HEK293 (cell line): ENCODE results near the gene DENND11.

Experiments used
- CTCF ChIA-PET: fragments of 350-600 bp; formaldehyde crosslinking; extraction: SDS; loops from one replicate; lab custom pipeline; 2021; ENCODE audit warnings: antibody characterized with exemption; lab: Yijun Ruan, JAX
- POLR2A ChIA-PET: fragments of 300-600 bp; formaldehyde crosslinking; extraction: SDS; loops from one replicate; lab custom pipeline; 2020; ENCODE audit warnings: antibody characterized with exemption, inconsistent platforms; lab: Yijun Ruan, JAX
- H3K27ac ChIP-seq: fragments of 200-500 bp; sonication (Bioruptor generic); 2 replicates; pipeline ENCODE4 v1.5.1; 2014; ENCODE audit warnings: low read depth, low read length, control low read depth, inconsistent platforms; ENCODE audit errors: extremely low read depth
- H3K36me3 ChIP-seq, 2 experiments: fragments of 200-500 bp in 1 of 2; sonication (Bioruptor generic) in 1 of 2; 1 replicate in 1 of 2; 2 replicates in 1 of 2; pipeline ENCODE4 v1.5.1; 2014 to 2017; ENCODE audit warnings: inconsistent platforms in 2 of 2, low read length in 2 of 2; ENCODE audit not compliant: control insufficient read depth in 2 of 2, insufficient read depth in 1 of 2
- H3K4me1 ChIP-seq: fragments of 200-500 bp; sonication (Bioruptor generic); 2 replicates; pipeline ENCODE4 v1.5.1; 2014; ENCODE audit warnings: mild to moderate bottlenecking, low read length, inconsistent platforms; ENCODE audit not compliant: control insufficient read depth, insufficient read depth
- H3K4me3 ChIP-seq: 2 replicates; pipeline ENCODE4 v1.5.1; 2011; ENCODE audit warnings: low read depth, mild to moderate bottlenecking, control low read depth, low read length, moderate library complexity
- H3K9me3 ChIP-seq: fragments of 200-500 bp; sonication (Bioruptor generic); 2 replicates; pipeline ENCODE4 v1.5.1; 2014; ENCODE audit warnings: low read depth, low read length, inconsistent platforms; ENCODE audit not compliant: control insufficient read depth, insufficient read depth
- FEZF1 ChIP-seq: fragments of 450-650 bp; formaldehyde crosslinking; IDR thresholded peaks from 2 replicates; pipeline ENCODE4 v1.5.1; 2016; ENCODE audit warnings: missing biosample characterization, missing genetic modification characterization
- MYNN ChIP-seq: fragments of 450-650 bp; formaldehyde crosslinking; IDR thresholded peaks from 2 replicates; pipeline ENCODE4 v1.5.1; 2016; ENCODE audit warnings: missing biosample characterization, missing genetic modification characterization, borderline replicate concordance
- MZF1 ChIP-seq: fragments of 450-650 bp; formaldehyde crosslinking; IDR thresholded peaks from 2 replicates; pipeline ENCODE4 v1.5.1; 2017; ENCODE audit warnings: missing biosample characterization, missing genetic modification characterization, borderline replicate concordance
- YY2 ChIP-seq: fragments of 450-650 bp; formaldehyde crosslinking; IDR thresholded peaks from 2 replicates; pipeline ENCODE4 v1.5.1; 2016; ENCODE audit warnings: missing biosample characterization, missing genetic modification characterization
- ZBTB11 ChIP-seq: fragments of 450-650 bp; formaldehyde crosslinking; conservative IDR thresholded peaks from 2 replicates; pipeline ENCODE4 v1.5.1; 2016; ENCODE audit warnings: low read depth, missing biosample characterization, missing genetic modification characterization
- ZNF121 ChIP-seq: fragments of 450-650 bp; formaldehyde crosslinking; IDR thresholded peaks from 2 replicates; pipeline ENCODE4 v1.5.1; 2016; ENCODE audit warnings: missing biosample characterization, missing genetic modification characterization
- ZNF146 ChIP-seq: fragments of 450-650 bp; formaldehyde crosslinking; IDR thresholded peaks from 2 replicates; pipeline ENCODE4 v1.5.1; 2016; ENCODE audit warnings: missing biosample characterization, missing genetic modification characterization
- ZNF174 ChIP-seq: fragments of 450-650 bp; formaldehyde crosslinking; IDR thresholded peaks from 2 replicates; pipeline ENCODE4 v1.5.0; 2017; ENCODE audit warnings: missing biosample characterization, mild to moderate bottlenecking, missing genetic modification characterization
- ZNF214 ChIP-seq: fragments of 450-650 bp; formaldehyde crosslinking; IDR thresholded peaks from 2 replicates; pipeline ENCODE4 v1.5.1; 2017; ENCODE audit warnings: missing biosample characterization, mild to moderate bottlenecking, missing genetic modification characterization, borderline replicate concordance
- ZNF248 ChIP-seq: fragments of 450-650 bp; formaldehyde crosslinking; IDR thresholded peaks from 2 replicates; pipeline ENCODE4 v1.5.1; 2017; ENCODE audit warnings: missing biosample characterization, missing genetic modification characterization
- ZNF274 ChIP-seq, 2 experiments: fragments of 200-500 bp in 1 of 2; fragments of 450-650 bp in 1 of 2; sonication (Bioruptor generic) in 1 of 2; formaldehyde crosslinking in 1 of 2; IDR thresholded peaks; 2 replicates each; pipeline versions ENCODE4 v1.5.1 to v1.6.1; 2014 to 2016; ENCODE audit warnings: borderline replicate concordance in 1 of 2, inconsistent platforms in 1 of 2, low read length in 1 of 2, missing biosample characterization in 1 of 2, missing genetic modification characterization in 1 of 2
- ZNF292 ChIP-seq: fragments of 450-650 bp; formaldehyde crosslinking; IDR thresholded peaks from 2 replicates; pipeline ENCODE4 v1.5.1; 2016; ENCODE audit warnings: low read depth, missing biosample characterization, missing genetic modification characterization, borderline replicate concordance
- ZNF473 ChIP-seq: fragments of 450-650 bp; formaldehyde crosslinking; IDR thresholded peaks from 2 replicates; pipeline ENCODE4 v1.5.1; 2017; ENCODE audit warnings: missing biosample characterization, missing genetic modification characterization
- ZNF514 ChIP-seq: fragments of 450-650 bp; formaldehyde crosslinking; IDR thresholded peaks from 2 replicates; pipeline ENCODE4 v1.5.1; 2016; ENCODE audit warnings: missing biosample characterization, missing genetic modification characterization
- ZNF548 ChIP-seq: fragments of 450-650 bp; formaldehyde crosslinking; IDR thresholded peaks from 2 replicates; pipeline ENCODE4 v1.5.1; 2016; ENCODE audit warnings: missing biosample characterization, missing genetic modification characterization
- ZNF596 ChIP-seq: fragments of 450-650 bp; IDR thresholded peaks from 2 replicates; pipeline ENCODE4 v1.5.0; 2018; ENCODE audit warnings: missing biosample characterization, mild to moderate bottlenecking, missing genetic modification characterization, moderate library complexity
- ZNF600 ChIP-seq: fragments of 450-650 bp; formaldehyde crosslinking; IDR thresholded peaks from 2 replicates; pipeline ENCODE4 v1.5.1; 2016; ENCODE audit warnings: missing biosample characterization, missing genetic modification characterization
- ZNF654 ChIP-seq: fragments of 450-650 bp; formaldehyde crosslinking; IDR thresholded peaks from 2 replicates; pipeline ENCODE4 v1.5.1; 2016; ENCODE audit warnings: low read depth, missing biosample characterization, missing genetic modification characterization
- ZNF792 ChIP-seq: fragments of 450-650 bp; formaldehyde crosslinking; IDR thresholded peaks from 2 replicates; pipeline ENCODE4 v1.5.1; 2016; ENCODE audit warnings: missing biosample characterization, missing genetic modification characterization
- ZNF837 ChIP-seq: fragments of 450-650 bp; formaldehyde crosslinking; IDR thresholded peaks from 2 replicates; pipeline ENCODE4 v1.5.1; 2016; ENCODE audit warnings: missing biosample characterization, missing genetic modification characterization
- TF ChIP-seq, protein P1 (sequence below): fragments of 450-650 bp; formaldehyde crosslinking; IDR thresholded peaks from 2 replicates; pipeline ENCODE4; 2016; ENCODE audit warnings: missing biosample characterization, missing genetic modification characterization
- TF ChIP-seq, protein P2 (sequence below): fragments of 450-650 bp; formaldehyde crosslinking; IDR thresholded peaks from 2 replicates; pipeline ENCODE4 v1.5.0; 2017; ENCODE audit warnings: missing biosample characterization, missing genetic modification characterization, borderline replicate concordance

DENND11 gene

DNA sequence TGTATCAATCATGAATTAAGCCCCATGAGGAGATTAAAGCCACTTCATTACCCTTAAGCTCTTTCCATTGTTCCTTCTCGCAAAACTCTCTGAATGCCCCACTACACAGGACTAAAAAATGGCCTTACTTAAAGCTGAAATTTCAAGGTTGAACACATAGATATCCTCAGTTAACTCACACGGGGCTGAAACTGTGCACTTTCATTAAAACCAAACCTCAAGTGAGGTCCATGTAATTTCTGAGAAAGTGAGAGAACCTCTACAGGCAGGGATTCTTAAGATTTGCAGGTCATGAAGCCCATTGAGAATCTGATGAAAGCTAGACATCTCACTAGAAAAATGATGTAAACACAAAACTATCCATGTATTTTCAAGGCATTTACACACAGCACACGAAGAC lies 15.9 kb downstream of the DENND11 start (continued):
- TF ChIP-seq ZNF514 (tag by site-specific recombination) (no peak), ZNF121 (tag by site-specific recombination) (no peak), ZNF214 (tag by site-specific recombination) (no peak)

- no peak for TF ChIP-seq ZNF837 (tag by site-specific recombination)
- TF ChIP-seq, protein P1, sequence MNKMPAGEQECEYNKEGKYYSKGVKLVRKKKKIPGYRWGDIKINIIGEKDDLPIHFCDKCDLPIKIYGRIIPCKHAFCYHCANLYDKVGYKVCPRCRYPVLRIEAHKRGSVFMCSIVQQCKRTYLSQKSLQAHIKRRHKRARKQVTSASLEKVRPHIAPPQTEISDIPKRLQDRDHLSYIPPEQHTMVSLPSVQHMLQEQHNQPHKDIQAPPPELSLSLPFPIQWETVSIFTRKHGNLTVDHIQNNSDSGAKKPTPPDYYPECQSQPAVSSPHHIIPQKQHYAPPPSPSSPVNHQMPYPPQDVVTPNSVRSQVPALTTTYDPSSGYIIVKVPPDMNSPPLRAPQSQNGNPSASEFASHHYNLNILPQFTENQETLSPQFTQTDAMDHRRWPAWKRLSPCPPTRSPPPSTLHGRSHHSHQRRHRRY (tag by site-specific recombination), result no peak
- no peak for TF ChIP-seq ZNF600
- no peak for TF ChIP-seq ZNF548 (tag by site-specific recombination)
- no peak for TF ChIP-seq ZBTB11
- TF ChIP-seq ZNF792 (tag by site-specific recombination), result no peak
- no peak for TF ChIP-seq ZNF174 (tag by site-specific recombination)
- TF ChIP-seq ZNF654, result no peak
- TF ChIP-seq ZNF473 (tag by site-specific recombination), result no peak
- TF ChIP-seq ZNF292 (tag by site-specific recombination), result no peak
- no peak for TF ChIP-seq YY2
- no peak for TF ChIP-seq MZF1 (tag by site-specific recombination)
- TF ChIP-seq FEZF1, result no peak
- no peak for TF ChIP-seq MYNN
- TF ChIP-seq ZNF274 (IDR thresholded peaks at IDR 0.05; ENCODE audit: low read length), result no peak
- no peak for TF ChIP-seq ZNF274 (tag by site-specific recombination; IDR thresholded peaks at IDR 0.05; ENCODE audit: borderline replicate concordance)
- no peak for TF ChIP-seq ZNF146 (tag by site-specific recombination)
- peaks cover 5 to 39% of the 10 kb centered on the region in 2 experiments; a peak in 2 of 3 replicates for H3K36me3 ChIP-seq
- no peaks in the 10 kb centered on the region for H3K9me3 ChIP-seq
- ChIA-PET CTCF (interaction anchor here (0.6 to 1.4 kb wide), 7 partner anchors 10 to 1075 kb away, joined by 3 read pairs; no protein-coding TSS in a partner anchor), POLR2A (no interaction called here)
- no peak overlapping the region for H3K4me3 ChIP-seq
- peaks cover 4% of the 10 kb centered on the region; the same call in 1 of the 2 replicates for H3K4me1 ChIP-seq
- no peak overlapping the region for H3K27ac ChIP-seq
Measured at GRCh38 chr7:141685285-141686023, 16.5 kb downstream of the DENND11 start.

- TF ChIP-seq, protein P2, sequence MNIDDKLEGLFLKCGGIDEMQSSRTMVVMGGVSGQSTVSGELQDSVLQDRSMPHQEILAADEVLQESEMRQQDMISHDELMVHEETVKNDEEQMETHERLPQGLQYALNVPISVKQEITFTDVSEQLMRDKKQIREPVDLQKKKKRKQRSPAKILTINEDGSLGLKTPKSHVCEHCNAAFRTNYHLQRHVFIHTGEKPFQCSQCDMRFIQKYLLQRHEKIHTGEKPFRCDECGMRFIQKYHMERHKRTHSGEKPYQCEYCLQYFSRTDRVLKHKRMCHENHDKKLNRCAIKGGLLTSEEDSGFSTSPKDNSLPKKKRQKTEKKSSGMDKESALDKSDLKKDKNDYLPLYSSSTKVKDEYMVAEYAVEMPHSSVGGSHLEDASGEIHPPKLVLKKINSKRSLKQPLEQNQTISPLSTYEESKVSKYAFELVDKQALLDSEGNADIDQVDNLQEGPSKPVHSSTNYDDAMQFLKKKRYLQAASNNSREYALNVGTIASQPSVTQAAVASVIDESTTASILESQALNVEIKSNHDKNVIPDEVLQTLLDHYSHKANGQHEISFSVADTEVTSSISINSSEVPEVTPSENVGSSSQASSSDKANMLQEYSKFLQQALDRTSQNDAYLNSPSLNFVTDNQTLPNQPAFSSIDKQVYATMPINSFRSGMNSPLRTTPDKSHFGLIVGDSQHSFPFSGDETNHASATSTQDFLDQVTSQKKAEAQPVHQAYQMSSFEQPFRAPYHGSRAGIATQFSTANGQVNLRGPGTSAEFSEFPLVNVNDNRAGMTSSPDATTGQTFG (tag by site-specific recombination), result no peak
- TF ChIP-seq ZNF792 (tag by site-specific recombination) (no peak), ZNF248 (tag by site-specific recombination) (no peak), ZNF596 (no peak)
- ChIA-PET POLR2A (no interaction called here), CTCF (interaction anchor here (0.7 kb wide), 1 partner anchor 9 kb away, joined by 3 read pairs; no protein-coding TSS in a partner anchor)
- no peak overlapping the region for H3K4me3 ChIP-seq
- H3K9me3 ChIP-seq, result no peaks in the 10 kb centered on the region
- no peak overlapping the region for H3K27ac ChIP-seq
- H3K4me1 ChIP-seq, result no peaks in the 10 kb centered on the region
- peaks cover 3 to 32% of the 10 kb centered on the region in 2 experiments for H3K36me3 ChIP-seq
Measured at GRCh38 chr7:141679014-141679413, 23.0 kb downstream of the DENND11 start.
